Retinal pigment epithelial cell (primary cell): ENCODE results near the gene RELN.
"Not testable (repeated sequence)": the region's sequence is repeated elsewhere in the genome, so short reads cannot be mapped to it uniquely, and the experiment has no call there.

Experiments used
- DNase-seq: peaks from one replicate; pipeline ENCODE4 v3.0.0-alpha.2; 2010; ENCODE audit warnings: low read depth
- H3K4me3 ChIP-seq: 2 replicates; pipeline ENCODE4 v1.5.1; 2011; ENCODE audit warnings: mild to moderate bottlenecking, low read length, control low read depth, moderate library complexity
- TF ChIP-seq, protein P1 (sequence below): conservative IDR thresholded peaks from 2 replicates; pipeline ENCODE4 v1.5.1; 2011; ENCODE audit warnings: low read depth, low read length, control low read depth, inconsistent platforms

RELN gene

GRCh38 chr7:103524042-103524907, 465.2 kb downstream of the RELN start:
- DNase-seq = no peak
- TF ChIP-seq, protein P1, sequence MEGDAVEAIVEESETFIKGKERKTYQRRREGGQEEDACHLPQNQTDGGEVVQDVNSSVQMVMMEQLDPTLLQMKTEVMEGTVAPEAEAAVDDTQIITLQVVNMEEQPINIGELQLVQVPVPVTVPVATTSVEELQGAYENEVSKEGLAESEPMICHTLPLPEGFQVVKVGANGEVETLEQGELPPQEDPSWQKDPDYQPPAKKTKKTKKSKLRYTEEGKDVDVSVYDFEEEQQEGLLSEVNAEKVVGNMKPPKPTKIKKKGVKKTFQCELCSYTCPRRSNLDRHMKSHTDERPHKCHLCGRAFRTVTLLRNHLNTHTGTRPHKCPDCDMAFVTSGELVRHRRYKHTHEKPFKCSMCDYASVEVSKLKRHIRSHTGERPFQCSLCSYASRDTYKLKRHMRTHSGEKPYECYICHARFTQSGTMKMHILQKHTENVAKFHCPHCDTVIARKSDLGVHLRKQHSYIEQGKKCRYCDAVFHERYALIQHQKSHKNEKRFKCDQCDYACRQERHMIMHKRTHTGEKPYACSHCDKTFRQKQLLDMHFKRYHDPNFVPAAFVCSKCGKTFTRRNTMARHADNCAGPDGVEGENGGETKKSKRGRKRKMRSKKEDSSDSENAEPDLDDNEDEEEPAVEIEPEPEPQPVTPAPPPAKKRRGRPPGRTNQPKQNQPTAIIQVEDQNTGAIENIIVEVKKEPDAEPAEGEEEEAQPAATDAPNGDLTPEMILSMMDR = peak; percentile 59
- H3K4me3 ChIP-seq = no peak overlapping the region

GRCh38 chr7:103521937-103522336, 467.5 kb downstream of the RELN start:
- H3K4me3 ChIP-seq = no peak overlapping the region
- TF ChIP-seq, protein P1 = no peak
- DNase-seq = no peak

DNA sequence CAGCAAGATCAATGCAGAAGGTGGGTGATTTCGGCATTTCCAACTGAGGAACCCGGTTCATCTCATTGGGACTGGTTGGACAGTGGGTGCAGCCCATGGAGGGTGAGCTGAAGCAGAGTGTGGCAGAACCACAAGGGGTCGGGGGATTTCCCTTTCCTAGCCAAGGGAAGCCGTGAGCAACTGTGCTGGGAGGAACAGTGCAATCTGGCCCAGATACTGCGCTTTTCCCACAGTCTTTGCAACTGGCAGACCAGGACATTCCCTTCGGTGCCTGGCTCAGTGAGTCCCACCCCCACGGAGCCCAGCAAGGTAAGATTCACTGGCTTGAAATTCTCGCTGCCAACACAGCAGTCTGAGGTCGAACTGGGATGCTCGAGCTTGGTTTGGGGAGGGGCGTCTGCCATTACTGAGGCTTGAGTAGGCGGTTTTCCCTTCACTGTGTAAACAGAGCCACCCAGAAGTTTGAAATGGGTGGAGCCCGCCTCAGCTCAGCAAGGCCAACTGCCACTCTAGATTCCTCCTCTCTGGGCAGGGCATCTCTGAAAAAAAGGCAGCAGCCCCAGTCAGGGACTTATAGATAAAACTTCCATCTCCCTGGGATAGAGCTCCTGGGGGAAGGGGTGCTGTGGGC, 484.8 kb downstream of the RELN start:
- TF ChIP-seq, protein P1 = no peak
- DNase-seq = no peak
- H3K4me3 ChIP-seq = no peak overlapping the region

- TF ChIP-seq, protein P1 = no peak
- DNase-seq = no peak
- no peak overlapping the region for H3K4me3 ChIP-seq
Measured at GRCh38 chr7:103501206-103501605, 488.3 kb downstream of the RELN start.

DNA sequence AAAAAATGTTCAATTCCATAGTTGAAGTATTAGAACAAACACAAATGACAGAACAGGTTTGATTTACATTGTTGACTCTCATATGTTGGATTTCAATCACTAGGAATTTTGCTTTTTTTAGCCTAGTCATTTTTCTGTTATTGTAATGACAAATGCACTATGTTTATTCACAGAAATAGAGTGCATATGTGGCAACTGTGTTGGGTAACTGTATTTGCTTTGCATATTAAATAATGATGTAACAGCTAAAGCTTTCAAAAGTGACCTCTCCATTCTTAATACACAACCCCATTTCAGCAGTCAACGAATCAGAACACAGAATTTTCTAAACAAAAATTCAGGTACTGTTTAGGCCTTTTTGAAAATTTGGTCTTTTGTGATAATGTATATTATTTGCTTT, 489.5 kb downstream of the RELN start:
- H3K4me3 ChIP-seq = no peak overlapping the region
- DNase-seq = no peak
- TF ChIP-seq, protein P1 = no peak

DNA sequence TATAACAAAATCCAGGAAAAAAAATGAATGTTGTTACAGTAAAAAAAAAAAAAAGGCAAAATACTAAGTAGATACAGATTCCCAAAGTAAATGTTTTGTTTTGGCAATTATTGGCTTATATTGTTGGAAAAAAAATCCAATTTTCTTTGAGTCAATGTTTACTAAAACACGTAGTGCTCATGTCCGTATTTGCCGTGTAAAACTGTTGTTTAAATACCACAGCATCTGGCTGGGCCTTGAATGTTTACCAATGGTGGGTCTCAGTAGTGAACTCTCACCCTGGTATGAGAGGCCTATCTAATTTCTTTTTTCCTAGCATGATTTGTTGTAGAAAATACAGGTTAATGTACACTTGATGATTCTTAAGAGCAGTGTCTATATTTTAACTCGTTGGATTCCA, 502.0 kb downstream of the RELN start:
- TF ChIP-seq, protein P1 = no peak
- no peak for DNase-seq
- H3K4me3 ChIP-seq = no peak overlapping the region

DNA sequence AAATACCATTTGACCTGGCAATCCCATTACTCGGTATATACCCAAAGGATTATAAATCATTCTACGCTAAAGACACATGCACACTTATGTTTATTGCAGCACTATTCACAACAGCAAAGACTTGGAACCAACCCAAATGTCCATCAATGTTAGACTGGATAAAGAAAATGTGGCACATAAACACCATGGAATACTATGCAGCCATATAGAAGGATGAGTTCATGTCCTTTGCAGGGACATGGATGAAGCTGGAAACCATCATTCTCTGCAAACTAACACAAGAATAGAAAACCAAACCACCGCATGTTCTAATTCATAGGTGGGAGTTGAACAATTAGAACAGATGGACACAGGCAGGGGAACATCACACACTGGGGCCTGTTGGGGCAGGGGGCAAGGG, 502.6 kb downstream of the RELN start:
- H3K4me3 ChIP-seq, DNase-seq: not testable (repeated sequence)
